HepG2 (cell line): ENCODE data around the gene TNPO3. TPM values are rescaled to one million over a fixed set of nuclear protein-coding genes. Genes with fewer than 3 reads are reported as not detected.

Experiments
- AHDC1 ChIP-seq: sonication (generic); formaldehyde crosslinking; IDR thresholded peaks from 2 replicates; pipeline ENCODE4 v1.5.1; 2020; ENCODE audit warnings: mild to moderate bottlenecking, missing genetic modification reagents, borderline replicate concordance
- JUN ChIP-seq: sonication (generic); formaldehyde crosslinking; IDR thresholded peaks from 2 replicates; pipeline ENCODE4 v1.4.0; 2020; ENCODE audit warnings: mild to moderate bottlenecking, missing genetic modification reagents
- KLF15 ChIP-seq: sonication (generic); formaldehyde crosslinking; IDR thresholded peaks from 2 replicates; pipeline ENCODE4 v1.8.1; 2023; ENCODE audit warnings: borderline replicate concordance, mild to moderate bottlenecking, inconsistent platforms, missing genetic modification reagents, mixed read lengths
- MAFG ChIP-seq: sonication (generic); formaldehyde crosslinking; IDR thresholded peaks from 2 replicates; pipeline ENCODE4 v1.5.1; 2020; ENCODE audit warnings: mild to moderate bottlenecking, missing genetic modification reagents
- MLLT10 ChIP-seq: sonication (generic); formaldehyde crosslinking; IDR thresholded peaks from 2 replicates; pipeline ENCODE4 v1.4.0; 2020; ENCODE audit warnings: missing genetic modification reagents
- MYPOP ChIP-seq: sonication (generic); formaldehyde crosslinking; IDR thresholded peaks from 2 replicates; pipeline ENCODE4 v1.8.1; 2023; ENCODE audit warnings: mild to moderate bottlenecking, moderate library complexity, missing genetic modification reagents
- POGK ChIP-seq: sonication (generic); formaldehyde crosslinking; conservative IDR thresholded peaks from 2 replicates; pipeline ENCODE4 v1.8.0; 2022; ENCODE audit warnings: mild to moderate bottlenecking, moderate library complexity, missing genetic modification reagents
- POLR2G ChIP-seq: fragments of 200-400 bp; formaldehyde crosslinking; IDR thresholded peaks from 2 replicates; pipeline ENCODE4 v1.6.1; 2018; ENCODE audit warnings: mild to moderate bottlenecking, low read depth, low read length, moderate library complexity
- SMYD3 ChIP-seq: sonication (generic); formaldehyde crosslinking; IDR thresholded peaks from 2 replicates; pipeline ENCODE4 v1.8.1; 2023; ENCODE audit warnings: mild to moderate bottlenecking, missing genetic modification reagents
- TAF15 ChIP-seq: fragments of 200-400 bp; formaldehyde crosslinking; IDR thresholded peaks from one replicate; pipeline ENCODE4 v1.6.1; 2018; ENCODE audit warnings: mild to moderate bottlenecking, low read depth, low read length; ENCODE audit not compliant: poor library complexity, severe bottlenecking
- ZNF207 ChIP-seq: fragments of 450-650 bp; IDR thresholded peaks from 2 replicates; pipeline ENCODE4 v1.6.1; 2016; ENCODE audit warnings: antibody characterized with exemption, borderline replicate concordance
- ZNF567 ChIP-seq: sonication (generic); formaldehyde crosslinking; IDR thresholded peaks from 2 replicates; pipeline ENCODE4 v1.8.1; 2023; ENCODE audit warnings: mild to moderate bottlenecking, missing genetic modification reagents, borderline replicate concordance
- ZNF687 ChIP-seq: sonication (generic); formaldehyde crosslinking; IDR thresholded peaks from 2 replicates; pipeline ENCODE4 v1.5.1; 2020; ENCODE audit warnings: mild to moderate bottlenecking, missing genetic modification reagents, moderate library complexity
- polyA plus RNA-seq, 8 experiments: library from polyadenylated mRNA; depleted of rRNA in 3 of 8; stranded (reverse) in 7 of 8; unstranded in 1 of 8; fragments of >200 nt; fragmentation: Illumina TruSeq in 4 of 8; extraction: Trizol in 4 of 8; gene quantifications; 2 replicates each; pipeline versions ENCODE4 v1.2.1 to v1.2.3, GENCODE V29; 2011 to 2016; ENCODE audit warnings: low read depth in 4 of 8, missing spikeins in 1 of 8, mixed read lengths in 1 of 8; ENCODE audit not compliant: insufficient read depth in 1 of 8
- total RNA-seq, 5 experiments: library from RNA; depleted of rRNA; stranded (reverse); fragments of >200 nt; fragmentation: Illumina TruSeq; extraction: Trizol; gene quantifications; 2 replicates each; pipeline ENCODE4 v1.2.3, GENCODE V29; 2016; ENCODE audit warnings: low read depth in 1 of 5

Gene TNPO3
- total and polyA plus RNA-seq, 2 of the 13 experiments (the other 11 are each of a cell fraction or from before 2014, with no cell fraction given): 23.8 to 44.6 TPM

GRCh38 chr7:128937647-128938543 lies 117.0 kb downstream of the TNPO3 start, which contains the start of gene IRF5 (continued):
- TF ChIP-seq SMYD3: no peak
- TF ChIP-seq MAFG (CRISPR knock-in tag): no peak
- TF ChIP-seq AHDC1 (CRISPR knock-in tag): no peak
- TF ChIP-seq ZNF567 (CRISPR knock-in tag): no peak
- 0 out of 2 replicates have a peak, but pooled peaks have one; percentile 23 for TF ChIP-seq KLF15 (CRISPR knock-in tag)
- no peak for TF ChIP-seq MLLT10
- no peak for TF ChIP-seq JUN (CRISPR knock-in tag)
- TF ChIP-seq ZNF687 (CRISPR knock-in tag): peak; percentile 62
- peak; percentile 47; the same call in 1 of the 2 replicates for TF ChIP-seq POGK (CRISPR knock-in tag)
- no peak for TF ChIP-seq ZNF207
- TF ChIP-seq MYPOP (CRISPR knock-in tag): no peak
- peak; percentile 44; the same call in 1 of the 2 replicates for TF ChIP-seq POLR2G
- TF ChIP-seq TAF15: no peak
